ENCODE data around the gene NPIPB8. TPM values are rescaled to one million over a fixed set of nuclear protein-coding genes. Genes with fewer than 3 reads are reported as not detected.
A peak's percentile ranks its signal among the peaks of the same experiment; 100 is the strongest.
"Not testable (repeated sequence)": the region's sequence is repeated elsewhere in the genome, so short reads cannot be mapped to it uniquely, and the experiment has no call there.

NPIPB8 gene
- total and polyA plus RNA-seq, 4 donors: 0.74 to 1.6 TPM; not detected in 2

DNA sequence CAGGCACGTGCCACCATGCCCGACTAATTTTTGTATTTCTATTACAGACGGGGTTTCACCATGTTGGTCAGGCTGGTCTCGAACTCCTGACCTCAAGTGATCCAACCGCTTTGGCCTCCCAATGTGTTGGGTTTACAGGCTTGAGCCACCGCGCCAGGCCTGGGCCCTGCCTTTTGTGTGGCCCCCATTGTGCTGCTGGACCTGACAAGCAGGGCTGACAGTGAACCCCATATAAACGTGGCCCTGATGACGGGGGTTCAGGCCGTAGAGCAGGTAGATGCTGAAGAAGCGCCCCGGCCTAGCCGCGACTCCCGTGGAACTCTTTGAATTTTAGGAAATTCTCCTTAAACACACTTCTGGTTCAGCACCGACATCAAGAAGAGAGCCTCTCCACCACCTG is 23.3 kb upstream of the NPIPB8 start:
- 83 to 85% methylated on average over 14 to 15 of the region's 16 CpGs for whole genome bisulfite sequencing, 2 donors
- H3K4me1 ChIP-seq (ENCODE audit: control insufficient read depth in 5 of 5, insufficient read depth in 5 of 5, low read length in 5 of 5): peaks cover 0 to 12% (median 4%) of the 10 kb centered on the region in 5 donors
- not testable (repeated sequence) for H3K27me3 ChIP-seq (ENCODE audit: control insufficient read depth in 3 of 3, insufficient read depth in 3 of 3, low read length in 2 of 3); H3K4me3 ChIP-seq; H3K9me3 ChIP-seq (ENCODE audit: control insufficient read depth in 4 of 4, insufficient read depth in 3 of 4, low read length in 3 of 4); ATAC-seq (ENCODE audit: insufficient read depth, low FRiP score); DNase-seq; H3K9ac ChIP-seq (ENCODE audit: insufficient read depth in 1 of 2, low read length in 2 of 2); H3K27ac ChIP-seq (ENCODE audit: low read depth in 1 of 2, low read length in 1 of 2); H3K36me3 ChIP-seq (ENCODE audit: control insufficient read depth in 4 of 4, insufficient read depth in 4 of 4, low read length in 4 of 4)

GRCh38 chr16:28615486-28616223 is 22.2 kb upstream of the NPIPB8 start:
- H3K9ac ChIP-seq (ENCODE audit: insufficient read depth in 1 of 2, low read length in 2 of 2); H3K36me3 ChIP-seq (ENCODE audit: control insufficient read depth in 4 of 4, insufficient read depth in 4 of 4, low read length in 4 of 4); H3K4me3 ChIP-seq; H3K4me1 ChIP-seq (ENCODE audit: control insufficient read depth in 5 of 5, insufficient read depth in 5 of 5, low read length in 5 of 5); H3K27me3 ChIP-seq (ENCODE audit: control insufficient read depth in 3 of 3, insufficient read depth in 3 of 3, low read length in 2 of 3); ATAC-seq (ENCODE audit: insufficient read depth, low FRiP score); H3K9me3 ChIP-seq (ENCODE audit: control insufficient read depth in 4 of 4, insufficient read depth in 3 of 4, low read length in 3 of 4); H3K27ac ChIP-seq (ENCODE audit: low read depth in 1 of 2, low read length in 1 of 2): not testable (repeated sequence)
- 52 to 59% methylated on average over 16 to 17 of the region's 24 CpGs for WGBS, 2 donors
- peak; percentile 42 for TF ChIP-seq CTCF (IDR thresholded peaks at IDR 0.05; ENCODE audit: control extremely low read depth, extremely low read depth)
- peak; percentile 34 to 49 (median 43) for DNase-seq

DNA sequence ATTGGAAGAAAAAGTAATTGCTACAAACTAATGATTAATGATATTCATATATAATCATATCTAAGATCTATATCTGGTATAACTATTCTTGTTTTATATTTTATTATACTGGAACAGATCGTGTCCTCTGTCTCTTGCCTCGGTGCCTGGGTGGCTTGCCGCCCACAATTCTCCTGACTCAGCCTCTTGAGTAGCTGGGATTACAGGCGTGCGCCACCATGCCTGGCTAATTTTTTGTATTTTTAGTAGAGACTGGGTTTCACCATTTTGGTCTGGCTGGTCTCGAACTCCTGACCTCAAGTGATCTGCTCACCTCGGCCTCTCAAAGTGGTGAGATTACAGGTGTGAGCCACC is 21.7 kb upstream of the NPIPB8 start:
- 71 to 80% methylated on average over 7 of the region's 7 CpGs for WGBS, 2 donors
- H3K27me3 ChIP-seq (ENCODE audit: control insufficient read depth in 3 of 3, insufficient read depth in 3 of 3, low read length in 2 of 3); H3K4me3 ChIP-seq; DNase-seq; H3K36me3 ChIP-seq (ENCODE audit: control insufficient read depth in 4 of 4, insufficient read depth in 4 of 4, low read length in 4 of 4); H3K4me1 ChIP-seq (ENCODE audit: control insufficient read depth in 5 of 5, insufficient read depth in 5 of 5, low read length in 5 of 5); H3K27ac ChIP-seq (ENCODE audit: low read depth in 1 of 2, low read length in 1 of 2); ATAC-seq (ENCODE audit: insufficient read depth, low FRiP score); H3K9ac ChIP-seq (ENCODE audit: insufficient read depth in 1 of 2, low read length in 2 of 2); H3K9me3 ChIP-seq (ENCODE audit: control insufficient read depth in 4 of 4, insufficient read depth in 3 of 4, low read length in 3 of 4): not testable (repeated sequence)

DNA sequence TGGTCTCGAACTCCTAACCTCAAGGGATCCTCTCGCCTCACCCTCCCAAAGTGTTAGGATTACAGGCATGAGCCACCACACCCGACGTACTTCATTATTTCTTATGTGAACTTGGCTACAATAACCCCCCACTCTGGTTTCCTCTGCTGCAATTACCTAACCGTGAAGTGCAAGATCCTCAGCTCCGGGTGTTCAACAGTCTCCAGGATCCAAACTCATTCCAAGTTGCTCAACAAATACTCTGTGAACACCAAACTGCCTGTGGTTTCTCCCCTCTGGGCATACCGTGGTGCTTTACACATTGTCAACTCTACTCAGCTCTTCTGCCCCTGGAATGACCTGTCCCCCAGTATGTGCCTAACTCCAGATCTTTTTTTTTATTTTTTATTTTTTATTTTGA is 21.2 kb upstream of the NPIPB8 start:
- Histone ChIP-seq H3K4me3 (no peak overlapping the region), H3K27ac (ENCODE audit: low read depth in 1 of 2, low read length in 1 of 2) (no peak overlapping the region), H3K4me1 (ENCODE audit: control insufficient read depth in 5 of 5, insufficient read depth in 5 of 5, low read length in 5 of 5) (peaks cover 0 to 2% (median 0%) of the 10 kb centered on the region in 5 donors), H3K27me3 (ENCODE audit: control insufficient read depth in 3 of 3, insufficient read depth in 3 of 3, low read length in 2 of 3) (no peaks in the 10 kb centered on the region), H3K9me3 (ENCODE audit: control insufficient read depth in 4 of 4, insufficient read depth in 3 of 4, low read length in 3 of 4) (no peaks in the 10 kb centered on the region), H3K9ac (ENCODE audit: insufficient read depth in 1 of 2, low read length in 2 of 2) (no peak overlapping the region), H3K36me3 (ENCODE audit: control insufficient read depth in 4 of 4, insufficient read depth in 4 of 4, low read length in 4 of 4) (no peaks in the 10 kb centered on the region)
- DNase-seq: no peak
- no peak for ATAC-seq (ENCODE audit: insufficient read depth, low FRiP score)
- TF ChIP-seq CTCF (IDR thresholded peaks at IDR 0.05; ENCODE audit: control extremely low read depth, extremely low read depth): no peak
- WGBS, 2 donors: 33 to 56% methylated on average over 7 of the region's 7 CpGs
